GM19239 (cell line): Measurements from ENCODE around the gene C9orf72.
"Not testable (repeated sequence)": the region's sequence is repeated elsewhere in the genome, so short reads cannot be mapped to it uniquely, and the experiment has no call there.

ENCODE experiments used
- DNase-seq: peaks from one replicate; pipeline ENCODE4 v3.0.0; 2011; ENCODE audit warnings: low spot score; ENCODE audit not compliant: insufficient read length
- FAIRE-seq: peaks from 2 replicates; lab custom pipeline; 2011; peaks lifted over from hg19 to GRCh38; lab: Jason Lieb, UNC

The C9orf72 gene

GRCh38 chr9:27519466-27520465, 53.5 kb downstream of the C9orf72 start:
- FAIRE-seq: no peak
- DNase-seq: no peak

GRCh38 chr9:27518809-27519208, 54.5 kb downstream of the C9orf72 start:
- no peak for FAIRE-seq
- DNase-seq: no peak

DNA sequence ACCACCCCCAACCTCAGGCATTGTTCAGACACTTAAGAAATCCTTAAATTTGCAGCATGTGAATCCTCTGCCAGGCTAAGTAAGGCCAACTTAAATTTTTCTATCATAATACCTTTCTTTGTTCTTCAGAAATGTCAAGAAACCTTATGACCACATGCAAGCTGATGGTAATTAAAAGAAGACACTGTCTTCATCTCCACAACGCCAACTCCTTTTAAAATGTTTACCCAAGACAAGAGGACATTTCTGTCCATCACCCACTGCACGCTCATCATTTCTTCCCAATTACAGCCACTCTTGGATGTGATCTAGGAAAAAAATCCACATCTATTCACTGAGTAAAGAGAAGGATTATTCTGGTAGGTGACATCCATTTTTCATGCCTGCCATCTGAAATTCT, 55.3 kb downstream of the C9orf72 start:
- DNase-seq (no peak), FAIRE-seq (no peak)

GRCh38 chr9:27514551-27514950, 58.7 kb downstream of the C9orf72 start:
- DNase-seq (no peak), FAIRE-seq (no peak)

DNA sequence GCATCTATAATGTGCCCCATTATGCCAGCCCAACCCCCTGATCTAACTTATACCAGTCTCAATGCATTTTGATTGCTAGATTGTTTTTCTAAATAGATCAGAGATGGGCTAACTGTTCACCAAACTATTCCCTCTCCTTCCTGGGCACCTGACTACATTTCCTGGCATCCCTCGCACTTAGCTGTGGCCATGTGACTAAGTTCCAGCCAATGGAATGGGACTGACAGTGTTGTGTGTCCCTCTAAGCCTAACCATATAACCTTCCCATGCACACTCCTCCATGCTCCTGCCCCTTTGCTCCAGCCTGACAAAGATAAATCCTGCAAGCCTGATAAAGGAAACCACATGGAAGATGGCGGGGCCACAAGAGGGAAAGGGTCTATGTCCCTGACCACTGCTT, 61.5 kb downstream of the C9orf72 start:
- FAIRE-seq (no peak), DNase-seq (no peak)

GRCh38 chr9:27510780-27511179, 62.5 kb downstream of the C9orf72 start:
- no peak for FAIRE-seq
- DNase-seq: no peak

DNA sequence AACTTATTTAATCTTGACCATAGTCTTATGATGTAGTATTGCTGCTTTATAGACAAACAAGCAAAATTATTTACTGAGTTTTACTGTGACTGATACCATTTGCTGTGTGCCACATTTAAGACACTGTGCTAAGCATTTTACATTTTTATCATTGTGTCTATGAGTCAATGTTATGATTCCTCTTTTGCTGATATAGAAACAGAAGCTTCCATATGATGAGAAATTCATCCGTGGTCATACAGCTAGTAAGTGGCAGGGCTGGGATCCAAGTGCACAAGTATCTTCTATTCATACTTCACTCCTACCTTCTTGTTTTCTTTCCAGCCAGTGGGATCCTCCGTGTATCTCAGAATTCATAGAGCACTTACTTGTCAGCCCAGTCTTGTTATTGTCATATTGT, 66.3 kb downstream of the C9orf72 start:
- FAIRE-seq (no peak), DNase-seq (no peak)

DNA sequence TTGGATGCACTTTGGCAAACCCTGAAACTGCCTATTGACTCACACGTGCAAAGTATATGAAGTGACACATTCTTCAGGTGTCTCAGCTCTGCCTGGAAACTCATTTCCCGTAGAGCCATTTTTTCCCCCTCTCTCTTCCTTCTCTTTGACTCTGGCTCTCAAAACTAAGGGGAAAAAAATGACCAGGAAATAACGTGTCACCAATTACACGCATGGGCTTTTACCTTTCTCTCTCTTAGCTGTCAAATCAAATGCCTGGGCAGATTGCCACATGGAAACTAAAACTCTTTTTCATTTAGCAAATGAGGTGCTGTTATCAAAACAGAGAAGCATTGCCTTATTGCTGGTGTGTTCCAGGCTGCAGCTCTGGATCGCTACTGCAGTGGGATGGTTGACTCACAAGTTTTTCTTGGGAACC, 67.5 kb downstream of the C9orf72 start:
- no peak for DNase-seq
- FAIRE-seq: no peak

DNA sequence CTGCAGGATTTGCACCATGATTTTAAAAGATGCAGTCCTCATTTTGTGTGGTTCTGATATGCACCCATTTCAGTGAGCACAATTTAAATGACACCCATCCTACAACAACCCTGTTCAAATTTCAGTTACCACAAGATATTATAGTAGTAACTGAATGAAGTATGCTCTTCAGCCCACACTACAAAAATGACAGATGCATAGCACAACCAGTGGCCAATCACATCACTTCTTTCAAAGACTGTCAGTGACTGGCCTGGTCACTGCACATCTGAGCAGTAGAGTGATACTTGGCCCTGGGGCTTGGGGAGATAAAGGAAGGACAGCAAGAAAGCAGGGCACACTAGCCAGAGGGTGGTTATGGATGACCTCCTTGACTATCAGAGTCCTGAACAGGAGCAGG, 69.0 kb downstream of the C9orf72 start:
- no peak for FAIRE-seq
- no peak for DNase-seq

GRCh38 chr9:27503623-27504022, 69.7 kb downstream of the C9orf72 start:
- no peak for FAIRE-seq
- DNase-seq: no peak

DNA sequence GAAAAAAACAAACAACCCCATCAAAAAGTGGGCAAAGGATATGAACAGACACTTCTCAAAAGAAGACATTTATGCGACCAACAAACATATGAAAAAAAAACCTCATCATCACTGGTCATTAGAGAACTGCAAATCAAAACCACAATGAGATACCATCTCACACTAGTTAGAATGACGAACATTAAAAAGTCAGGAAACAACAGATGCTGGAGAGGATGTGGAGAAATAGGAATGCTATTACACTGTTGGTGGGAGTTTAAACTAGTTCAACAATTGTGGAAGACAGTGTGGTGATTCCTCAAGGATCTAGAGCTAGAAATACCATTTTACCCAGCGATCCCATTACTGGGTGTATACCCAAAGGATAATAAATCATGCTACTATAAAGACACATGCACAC, 72.4 kb downstream of the C9orf72 start:
- FAIRE-seq: not testable (repeated sequence)

DNA sequence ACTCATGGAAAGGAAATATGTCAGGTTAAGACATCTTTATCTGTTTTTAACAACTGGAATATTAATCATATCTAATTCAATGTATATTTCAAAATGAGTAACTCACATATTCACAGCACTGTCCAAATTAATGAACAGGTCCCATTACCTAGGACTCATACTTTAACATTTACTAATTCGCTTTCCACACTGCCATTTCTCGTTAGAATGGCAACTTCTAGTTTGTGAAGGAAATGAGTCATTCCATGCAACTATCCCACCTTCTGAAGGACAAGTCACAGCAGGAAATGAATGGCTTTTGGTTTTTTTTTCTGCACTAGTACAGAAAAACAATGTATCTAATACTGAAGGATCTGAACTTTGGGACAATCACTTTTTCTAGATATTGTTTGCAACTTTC, 73.8 kb downstream of the C9orf72 start:
- FAIRE-seq (peak; percentile 68), DNase-seq (no peak)

More for the DNA sequence above, 72.4 kb downstream of the C9orf72 start:
- DNase-seq: not testable (repeated sequence)

DNA sequence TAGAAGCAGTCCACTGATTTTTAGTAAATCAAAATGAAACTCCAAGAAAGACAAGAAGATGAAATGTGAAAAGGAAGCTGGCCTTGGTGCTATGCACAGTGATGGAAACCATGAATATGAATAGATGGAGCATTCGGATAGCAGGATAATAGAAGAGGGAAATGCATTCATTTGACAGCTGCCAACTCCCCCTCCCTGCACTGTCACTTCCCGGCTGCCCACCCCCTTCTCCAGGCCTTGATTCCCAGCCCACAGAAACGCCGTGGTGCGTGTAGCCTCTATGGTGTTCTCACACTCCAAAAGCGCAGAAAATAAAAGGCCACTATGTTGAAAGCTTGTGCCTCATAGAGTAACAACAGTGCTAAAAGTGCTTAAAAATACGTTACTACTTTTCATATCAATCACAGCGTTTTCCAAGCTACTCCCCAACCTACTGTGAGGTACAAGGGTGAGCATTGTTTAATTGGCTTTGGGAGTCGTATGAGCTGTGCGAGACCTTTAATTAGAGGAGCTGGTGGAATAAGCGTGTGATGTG, 75.3 kb downstream of the C9orf72 start:
- DNase-seq: no peak
- FAIRE-seq: no peak
